RWPE2 (cell line): Measurements from ENCODE around the gene DOCK3.

Source experiments
- ATAC-seq: fragments of 200-7000 bp; cut with Tn5 transposase; 3 replicates; pipeline ENCODE4 v1.9.1; 2021; ENCODE audit warnings: low read depth
- DNase-seq: peaks from one replicate; pipeline ENCODE4 v3.0.0-alpha.2; 2020; ENCODE audit warnings: low spot score
- H3K27ac ChIP-seq: fragments of 450-650 bp; 2 replicates; pipeline ENCODE4 v1.5.1; 2017; ENCODE audit warnings: mild to moderate bottlenecking; ENCODE audit not compliant: poor library complexity, severe bottlenecking
- H3K27me3 ChIP-seq: fragments of 250-450 bp; sonication (Bioruptor Pico); 2 replicates; pipeline ENCODE4 v1.5.1; 2021; ENCODE audit warnings: mild to moderate bottlenecking, moderate library complexity; ENCODE audit not compliant: insufficient read depth, poor library complexity, severe bottlenecking
- H3K36me3 ChIP-seq: fragments of 250-450 bp; sonication (Bioruptor Pico); 2 replicates; pipeline ENCODE4 v1.5.1; 2020; ENCODE audit warnings: low read depth, mild to moderate bottlenecking, moderate library complexity
- H3K4me1 ChIP-seq: fragments of 250-450 bp; sonication (Bioruptor Pico); 2 replicates; pipeline ENCODE4 v1.5.1; 2021; ENCODE audit warnings: mild to moderate bottlenecking, moderate library complexity; ENCODE audit not compliant: insufficient read depth, poor library complexity, severe bottlenecking
- H3K4me3 ChIP-seq: fragments of 250-450 bp; sonication (Bioruptor Pico); 2 replicates; pipeline ENCODE4 v1.5.1; 2021; ENCODE audit warnings: mild to moderate bottlenecking, moderate library complexity; ENCODE audit not compliant: severe bottlenecking
- H3K9me3 ChIP-seq: fragments of 250-450 bp; sonication (Bioruptor Pico); 2 replicates; pipeline ENCODE4 v1.5.1; 2021; ENCODE audit warnings: mild to moderate bottlenecking, moderate library complexity; ENCODE audit not compliant: severe bottlenecking
- CTCF ChIP-seq: fragments of 450-650 bp; IDR thresholded peaks from one replicate; pipeline ENCODE4 v1.5.1; 2017; ENCODE audit warnings: mild to moderate bottlenecking, moderate library complexity; ENCODE audit not compliant: poor library complexity, severe bottlenecking

DOCK3 gene

GRCh38 chr3:51379301-51379700 lies 704.6 kb downstream of the DOCK3 start:
- Histone ChIP-seq H3K27me3 (no peaks in the 10 kb centered on the region), H3K36me3 (peaks cover 7% of the 10 kb centered on the region), H3K4me3 (no peak overlapping the region), H3K9me3 (no peaks in the 10 kb centered on the region), H3K4me1 (peaks cover 3% of the 10 kb centered on the region), H3K27ac (no peak overlapping the region)
- no peak for TF ChIP-seq CTCF
- DNase-seq, result peak; percentile 20
- no peak for ATAC-seq

GRCh38 chr3:51379746-51380455 lies 705.2 kb downstream of the DOCK3 start:
- no peak overlapping the region for H3K4me3 ChIP-seq
- TF ChIP-seq CTCF, result no peak
- ATAC-seq (no peak), DNase-seq (peak; percentile 17)
- H3K27me3 ChIP-seq, result no peaks in the 10 kb centered on the region
- H3K27ac ChIP-seq, result no peak overlapping the region
- peaks cover 7% of the 10 kb centered on the region for H3K36me3 ChIP-seq
- H3K4me1 ChIP-seq, result peaks cover 3% of the 10 kb centered on the region
- H3K9me3 ChIP-seq, result no peaks in the 10 kb centered on the region

- Histone ChIP-seq H3K27me3 (no peaks in the 10 kb centered on the region), H3K9me3 (no peaks in the 10 kb centered on the region), H3K4me3 (no peak overlapping the region), H3K36me3 (peaks cover 10% of the 10 kb centered on the region), H3K4me1 (peaks cover 3% of the 10 kb centered on the region), H3K27ac (no peak overlapping the region)
- DNase-seq, result peak; percentile 45
- no peak for ATAC-seq
- TF ChIP-seq CTCF, result no peak
Measured at GRCh38 chr3:51380601-51381332, 706.0 kb downstream of the DOCK3 start.

- Histone ChIP-seq H3K4me1 (peaks cover 3% of the 10 kb centered on the region), H3K27me3 (no peaks in the 10 kb centered on the region), H3K36me3 (peaks cover 15% of the 10 kb centered on the region), H3K4me3 (no peak overlapping the region), H3K27ac (no peak overlapping the region), H3K9me3 (no peaks in the 10 kb centered on the region)
- DNase-seq (peak; percentile 54), ATAC-seq (no peak)
- TF ChIP-seq CTCF, result no peak
Measured at GRCh38 chr3:51381333-51381705, 706.6 kb downstream of the DOCK3 start.
